GM19025 (cell line): ENCODE measurements around the gene MYB.

ENCODE experiments used
- ATAC-seq: cut with Tn5 transposase; IDR thresholded peaks from one replicate; pipeline ENCODE4 v1.9.1; 2021; ENCODE audit warnings: mild to moderate bottlenecking, low read depth, moderate library complexity; ENCODE audit not compliant: unreplicated experiment

MYB gene

GRCh38 chr6:135183532-135184440, 2.7 kb downstream of the MYB start:
- peak; percentile 16 for ATAC-seq

DNA sequence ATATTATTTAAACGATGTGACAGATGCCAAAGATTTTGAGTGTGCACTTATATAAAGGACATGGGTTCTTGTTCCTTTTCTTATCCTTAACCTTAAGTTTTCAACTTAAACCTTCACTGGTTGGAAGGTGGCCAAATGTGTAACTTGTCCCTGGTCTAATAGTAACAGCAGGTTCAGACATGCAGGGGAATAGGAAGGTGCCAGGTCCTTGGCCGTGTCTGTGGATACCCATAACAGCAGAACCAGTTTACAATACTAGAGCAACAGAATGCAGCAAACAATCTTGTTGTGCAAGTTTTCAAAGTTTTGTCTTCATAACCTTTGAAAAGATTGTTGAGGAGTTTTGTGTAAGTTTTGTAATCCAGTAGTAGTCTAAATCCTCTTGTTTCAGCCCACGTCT, 4.4 kb downstream of the MYB start:
- ATAC-seq = no peak

GRCh38 chr6:135186255-135186654, 5.1 kb downstream of the MYB start:
- no peak for ATAC-seq

DNA sequence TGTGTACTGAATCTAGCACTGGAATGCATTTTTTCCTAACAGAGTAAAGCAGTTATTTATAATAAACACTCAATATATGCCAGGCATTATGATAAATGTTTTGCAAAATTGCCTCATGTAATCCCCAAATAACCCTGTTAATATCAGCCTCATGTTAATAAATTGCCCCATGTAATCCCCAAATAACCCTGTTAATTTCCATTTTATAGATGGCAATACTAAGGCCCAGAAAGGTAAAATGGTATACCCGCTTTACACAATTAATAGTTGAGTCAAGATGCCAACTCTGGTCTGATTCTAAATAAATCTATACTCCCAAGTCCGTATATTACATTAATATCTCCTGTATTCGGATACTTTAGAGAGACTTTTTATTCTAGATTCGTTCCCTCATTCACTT, 6.3 kb downstream of the MYB start:
- ATAC-seq = no peak

- no peak for ATAC-seq
Measured at GRCh38 chr6:135188718-135189117, 7.6 kb downstream of the MYB start.

- ATAC-seq = no peak
Measured at GRCh38 chr6:135189344-135189743, 8.2 kb downstream of the MYB start.

DNA sequence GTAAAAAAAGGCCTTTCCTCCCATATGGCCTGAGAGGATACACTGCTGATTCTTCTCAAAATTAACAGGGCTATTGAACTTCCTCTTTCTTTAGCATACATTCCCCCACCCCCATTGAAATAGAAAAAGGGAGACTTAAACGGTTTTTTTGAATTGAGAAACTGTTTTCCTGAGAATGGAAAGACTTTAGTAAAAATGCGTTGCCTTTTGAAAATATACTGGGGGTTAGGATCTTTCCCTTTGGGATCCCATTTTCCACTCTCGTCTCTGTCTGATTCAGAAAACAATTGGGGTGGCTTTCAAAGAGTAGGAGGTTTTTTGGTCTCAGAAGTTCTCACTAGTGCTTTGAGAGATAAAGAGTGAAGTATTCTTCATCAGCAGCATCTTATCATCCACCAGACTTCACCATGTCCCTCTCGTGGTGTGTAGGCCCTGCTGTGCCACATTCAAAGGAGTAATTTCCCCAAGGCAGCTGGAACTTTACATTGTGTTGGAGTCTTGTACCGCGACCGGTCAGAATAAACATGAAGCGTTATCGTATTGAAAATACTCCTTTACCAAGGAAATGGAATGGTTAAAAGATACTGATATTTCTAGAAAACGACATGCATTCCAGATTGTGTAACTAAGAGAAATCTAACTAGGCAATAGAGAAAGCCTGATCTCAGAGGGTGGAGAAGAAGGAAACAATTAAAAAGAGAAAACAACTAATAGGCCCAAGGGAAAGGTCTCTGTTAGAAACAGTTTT, 10.6 kb downstream of the MYB start:
- ATAC-seq = no peak

DNA sequence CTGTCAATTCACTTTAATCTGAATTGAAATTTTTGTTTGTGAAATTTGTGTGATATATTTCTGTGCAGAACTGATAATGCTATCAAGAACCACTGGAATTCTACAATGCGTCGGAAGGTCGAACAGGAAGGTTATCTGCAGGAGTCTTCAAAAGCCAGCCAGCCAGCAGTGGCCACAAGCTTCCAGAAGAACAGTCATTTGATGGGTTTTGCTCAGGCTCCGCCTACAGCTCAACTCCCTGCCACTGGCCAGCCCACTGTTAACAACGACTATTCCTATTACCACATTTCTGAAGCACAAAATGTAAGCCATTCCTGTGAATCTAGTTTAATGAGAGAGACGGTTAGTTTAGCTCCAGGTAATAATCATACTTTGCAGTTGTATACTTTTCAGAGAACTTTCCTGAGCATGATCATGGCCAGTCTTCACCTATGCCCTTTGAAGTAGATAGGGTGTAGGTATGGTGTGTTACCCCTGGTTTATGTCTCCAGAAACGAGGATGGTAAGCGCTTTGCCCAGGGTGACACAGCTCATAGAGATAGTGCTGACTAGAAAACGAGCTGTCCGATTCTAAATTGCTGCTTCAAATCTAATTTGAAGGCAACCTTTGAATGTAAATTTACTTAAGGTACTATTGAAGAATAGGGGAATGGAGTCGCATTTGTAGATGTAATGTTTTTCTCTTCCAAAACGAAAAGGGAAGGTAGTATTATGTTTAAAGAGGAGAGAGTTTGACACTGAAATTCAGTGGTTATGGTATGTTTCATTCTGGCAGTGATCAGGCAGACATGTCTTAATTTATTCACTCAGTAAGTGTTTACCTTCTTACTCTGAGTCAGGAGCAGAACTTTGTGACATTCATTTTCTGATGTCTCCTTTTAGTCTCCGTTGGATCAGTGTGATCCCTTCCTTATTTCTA, 11.4 kb downstream of the MYB start:
- no peak for ATAC-seq

DNA sequence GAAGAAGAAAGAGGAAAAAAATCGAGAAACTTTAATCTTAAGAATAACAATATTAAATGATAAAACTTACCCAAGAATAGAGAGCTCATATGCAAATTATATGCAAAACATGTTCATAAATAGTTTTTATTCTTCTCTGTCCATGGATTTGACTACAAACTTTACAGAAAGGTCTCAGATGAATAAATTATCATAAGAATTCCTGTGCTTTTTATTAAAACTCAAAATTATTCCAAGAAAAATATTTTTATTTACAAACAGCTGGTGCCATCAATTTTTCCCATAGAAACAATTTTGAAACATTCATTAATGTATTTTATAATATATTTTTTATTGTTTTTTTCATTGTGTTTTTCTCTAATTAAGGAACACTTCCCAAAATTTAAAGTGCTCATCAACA, 12.1 kb downstream of the MYB start:
- ATAC-seq = no peak

- ATAC-seq = no peak
Measured at GRCh38 chr6:135195041-135195440, 13.9 kb downstream of the MYB start.

DNA sequence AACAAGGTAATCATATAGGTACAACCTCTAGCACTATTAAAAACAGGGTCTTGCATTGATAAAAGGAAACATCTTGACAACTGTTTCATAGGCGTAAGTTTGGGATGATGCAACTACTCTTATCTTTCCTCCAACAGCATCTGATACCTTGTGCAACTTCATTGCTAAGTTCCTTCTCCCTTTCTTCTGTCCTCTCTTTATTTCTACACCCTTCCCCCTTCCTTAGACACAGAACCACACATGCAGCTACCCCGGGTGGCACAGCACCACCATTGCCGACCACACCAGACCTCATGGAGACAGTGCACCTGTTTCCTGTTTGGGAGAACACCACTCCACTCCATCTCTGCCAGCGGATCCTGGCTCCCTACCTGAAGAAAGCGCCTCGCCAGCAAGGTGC, 14.4 kb downstream of the MYB start:
- ATAC-seq = no peak

DNA sequence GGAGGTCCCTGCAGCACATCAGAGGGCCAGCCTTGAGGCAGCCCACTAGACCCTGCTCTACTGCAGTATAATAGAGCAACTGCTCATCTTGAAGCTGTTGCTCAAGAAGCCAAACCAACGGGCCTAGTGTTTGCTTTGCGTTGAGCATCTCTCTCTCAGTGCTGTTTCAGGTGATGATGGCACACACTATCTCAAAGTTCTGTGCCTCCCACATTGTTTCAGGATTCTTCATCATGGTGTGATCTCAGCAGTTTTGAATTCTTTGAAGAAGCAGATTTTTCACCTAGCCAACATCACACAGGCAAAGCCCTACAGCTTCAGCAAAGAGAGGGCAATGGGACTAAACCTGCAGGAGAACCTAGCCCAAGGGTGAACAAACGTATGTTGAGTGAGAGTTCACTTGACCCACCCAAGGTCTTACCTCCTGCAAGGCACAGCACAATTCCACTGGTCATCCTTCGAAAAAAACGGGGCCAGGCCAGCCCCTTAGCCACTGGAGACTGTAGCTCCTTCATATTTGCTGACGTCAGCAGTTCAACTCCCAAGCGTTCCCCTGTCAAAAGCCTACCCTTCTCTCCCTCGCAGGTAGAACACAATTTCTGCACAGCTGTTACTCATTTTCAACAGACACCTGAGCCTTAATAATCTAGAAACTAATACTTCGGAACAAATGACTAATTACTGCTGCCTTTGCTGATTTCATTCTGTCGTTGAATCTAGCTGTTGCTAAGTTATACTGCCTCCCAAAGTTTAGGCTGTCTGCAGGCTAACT, 15.8 kb downstream of the MYB start:
- no peak for ATAC-seq

DNA sequence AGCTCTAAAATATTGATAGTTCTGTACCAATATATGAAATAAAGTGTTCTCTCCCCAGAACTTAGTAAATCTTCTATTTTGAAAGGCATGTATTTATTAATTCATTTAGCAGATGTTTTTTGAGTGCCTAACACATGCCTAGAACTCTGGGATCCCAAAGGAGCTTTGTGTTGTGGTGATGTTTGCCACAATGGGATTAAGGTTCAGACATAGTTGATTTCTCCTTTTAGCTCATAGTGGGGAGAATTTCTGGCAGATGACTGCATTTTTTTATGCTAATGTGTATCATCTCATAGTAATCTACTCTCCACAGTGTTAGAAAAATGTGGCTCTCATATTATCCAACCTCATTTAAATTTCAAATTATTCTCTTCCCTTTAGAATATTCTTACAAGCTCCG, 21.7 kb downstream of the MYB start:
- no peak for ATAC-seq

GRCh38 chr6:135204951-135205350, 23.8 kb downstream of the MYB start:
- no peak for ATAC-seq

DNA sequence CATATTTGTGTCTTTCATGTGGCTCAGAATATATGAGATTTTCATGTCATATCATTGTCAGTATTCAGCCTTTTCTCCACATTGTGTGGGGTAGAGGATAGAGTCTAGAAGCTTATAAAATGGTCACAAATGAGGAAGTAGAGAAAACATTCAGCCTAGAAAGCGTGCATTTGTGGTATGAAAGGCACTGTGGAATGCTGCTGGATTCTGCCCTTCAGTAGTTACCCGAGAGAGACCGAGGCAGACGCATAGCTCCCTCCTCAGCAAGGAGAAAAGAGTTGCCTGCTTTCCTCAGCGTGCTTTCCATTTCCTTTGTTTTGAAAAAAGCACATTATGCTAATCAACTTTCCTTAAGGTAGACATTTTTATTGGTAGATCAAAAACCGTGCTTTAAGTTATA, 28.7 kb downstream of the MYB start:
- ATAC-seq = no peak

GRCh38 chr6:135210632-135211305, 29.7 kb downstream of the MYB start:
- no peak for ATAC-seq

DNA sequence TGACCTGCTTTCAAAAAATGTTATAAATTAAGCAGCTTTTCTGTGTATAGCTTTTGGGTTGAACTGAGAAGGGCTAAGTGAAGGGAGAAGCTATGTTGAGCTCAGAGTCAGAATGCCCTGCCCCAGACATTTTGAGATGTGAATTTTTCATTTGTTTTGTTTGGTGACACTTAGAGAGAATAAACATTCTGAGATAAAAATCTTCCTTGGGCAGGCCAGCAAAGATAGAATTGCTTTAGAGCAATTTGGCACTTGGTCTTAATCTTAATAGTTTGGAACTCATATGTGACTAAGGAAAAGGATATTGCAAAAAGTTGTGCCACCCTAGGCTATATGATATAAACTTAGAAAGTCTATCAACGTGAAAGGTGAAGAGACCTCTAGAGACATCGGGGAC, 30.2 kb downstream of the MYB start:
- ATAC-seq = no peak

DNA sequence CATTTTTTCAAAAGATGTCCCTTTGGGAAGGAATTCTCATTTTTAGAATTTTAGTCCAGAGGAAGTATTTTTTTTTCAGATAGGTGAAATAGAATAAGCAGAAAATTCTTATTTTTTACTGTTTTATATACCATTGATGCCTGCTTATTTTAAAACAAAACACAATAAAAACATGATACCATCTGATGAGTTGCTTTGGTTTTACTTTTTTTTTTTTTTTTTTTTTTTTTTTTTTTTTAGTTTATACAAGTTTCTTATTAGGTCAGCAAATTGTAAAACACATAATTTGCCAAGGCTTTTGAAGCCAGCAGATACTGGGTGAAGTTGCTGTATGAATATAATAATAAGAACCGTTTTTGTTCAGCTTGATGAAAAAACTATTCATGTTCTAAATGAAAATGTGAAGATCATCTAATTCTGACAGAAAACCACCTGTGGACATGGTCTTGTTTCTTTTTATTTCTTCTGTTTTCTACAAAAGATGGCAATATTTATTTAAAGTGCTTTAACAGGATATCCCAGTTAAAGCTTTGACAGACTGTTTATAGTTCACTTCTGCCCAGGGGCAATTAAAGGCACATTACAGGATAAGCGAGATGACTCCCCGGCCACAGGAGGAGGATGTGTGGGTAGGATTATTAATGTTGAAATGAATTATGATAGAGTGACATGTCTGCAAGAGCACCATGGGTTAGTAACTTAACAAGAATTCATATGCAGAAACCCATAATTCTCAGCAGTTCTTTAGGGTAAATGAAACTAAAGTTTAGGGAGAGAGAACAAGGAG, 31.1 kb downstream of the MYB start:
- no peak for ATAC-seq

DNA sequence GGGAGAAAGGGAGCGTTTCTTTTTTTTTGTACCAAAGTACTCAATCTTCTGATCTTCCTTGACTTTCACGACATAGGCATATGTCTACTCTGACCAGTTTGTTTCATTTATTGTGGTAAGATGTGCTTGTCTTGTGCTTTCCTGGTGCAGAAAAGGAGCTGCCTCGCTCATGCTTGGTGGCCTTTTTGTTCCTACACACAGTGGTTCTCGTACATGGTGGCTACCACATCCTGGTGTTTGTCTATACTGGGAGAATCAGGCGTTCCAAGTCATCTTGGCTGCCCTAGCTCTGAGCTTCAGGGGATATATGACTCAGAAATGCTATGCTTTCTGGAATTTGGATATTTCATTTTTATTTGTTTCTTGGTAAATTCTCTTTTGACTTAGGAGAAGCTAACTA, 31.8 kb downstream of the MYB start:
- no peak for ATAC-seq
